A673 (cell line): Measurements from ENCODE around the gene S100A3.

Experiments
- EZH2 ChIP-seq: fragments of 200-600 bp; sonication (generic); IDR thresholded peaks from 2 replicates; pipeline ENCODE4 v1.6.1; 2017; ENCODE audit warnings: borderline replicate concordance, low read depth, mild to moderate bottlenecking, mixed read lengths, antibody characterized with exemption, low read length; ENCODE audit not compliant: poor library complexity, severe bottlenecking
- TF ChIP-seq, protein P1 (sequence below): fragments of 300-800, 200-600 bp; sonication (generic); conservative IDR thresholded peaks from 2 replicates; pipeline ENCODE4 v1.5.1; 2017; ENCODE audit warnings: low read depth, mild to moderate bottlenecking, antibody characterized with exemption, low read length, moderate library complexity, mixed read lengths

- TF ChIP-seq, protein P1, sequence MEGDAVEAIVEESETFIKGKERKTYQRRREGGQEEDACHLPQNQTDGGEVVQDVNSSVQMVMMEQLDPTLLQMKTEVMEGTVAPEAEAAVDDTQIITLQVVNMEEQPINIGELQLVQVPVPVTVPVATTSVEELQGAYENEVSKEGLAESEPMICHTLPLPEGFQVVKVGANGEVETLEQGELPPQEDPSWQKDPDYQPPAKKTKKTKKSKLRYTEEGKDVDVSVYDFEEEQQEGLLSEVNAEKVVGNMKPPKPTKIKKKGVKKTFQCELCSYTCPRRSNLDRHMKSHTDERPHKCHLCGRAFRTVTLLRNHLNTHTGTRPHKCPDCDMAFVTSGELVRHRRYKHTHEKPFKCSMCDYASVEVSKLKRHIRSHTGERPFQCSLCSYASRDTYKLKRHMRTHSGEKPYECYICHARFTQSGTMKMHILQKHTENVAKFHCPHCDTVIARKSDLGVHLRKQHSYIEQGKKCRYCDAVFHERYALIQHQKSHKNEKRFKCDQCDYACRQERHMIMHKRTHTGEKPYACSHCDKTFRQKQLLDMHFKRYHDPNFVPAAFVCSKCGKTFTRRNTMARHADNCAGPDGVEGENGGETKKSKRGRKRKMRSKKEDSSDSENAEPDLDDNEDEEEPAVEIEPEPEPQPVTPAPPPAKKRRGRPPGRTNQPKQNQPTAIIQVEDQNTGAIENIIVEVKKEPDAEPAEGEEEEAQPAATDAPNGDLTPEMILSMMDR, result no peak
- TF ChIP-seq EZH2, result no peak
Measured at GRCh38 chr1:153520818-153521476, 28.1 kb downstream of the S100A3 start.
